K562 (cell line): ENCODE results near the gene SNRNP70. TPM values are rescaled to one million over a fixed set of nuclear protein-coding genes. Genes with fewer than 3 reads are reported as not detected.

ENCODE experiments used
- CBFA2T3 ChIP-seq: fragments of 450-650 bp; IDR thresholded peaks from 2 replicates; pipeline ENCODE4 v1.6.1; 2017
- CBX2 ChIP-seq: fragments of 200-600 bp; sonication (generic); IDR thresholded peaks from one replicate; pipeline ENCODE4 v1.6.1; 2012; ENCODE audit warnings: mild to moderate bottlenecking, low read length, inconsistent platforms; ENCODE audit not compliant: insufficient read depth, poor library complexity, severe bottlenecking
- KAT2B ChIP-seq: IDR thresholded peaks from one replicate; pipeline ENCODE4 v1.6.1; 2012; ENCODE audit warnings: low read depth, mild to moderate bottlenecking, control low read depth, inconsistent platforms, low read length, moderate library complexity
- KDM2B ChIP-seq: fragments of 250-450 bp; sonication (Bioruptor Pico); IDR thresholded peaks from 2 replicates; pipeline ENCODE4 v1.8.0; 2021; ENCODE audit warnings: mild to moderate bottlenecking, moderate library complexity
- LEF1 ChIP-seq: fragments of 450-650 bp; IDR thresholded peaks from 2 replicates; pipeline ENCODE4 v1.6.1; 2016; ENCODE audit warnings: mild to moderate bottlenecking
- POLR2H ChIP-seq: IDR thresholded peaks from 2 replicates; pipeline ENCODE4 v1.6.1; 2016; ENCODE audit warnings: missing genetic modification characterization, low read depth, mild to moderate bottlenecking, control low read depth, missing compliant biosample characterization, moderate library complexity
- RHOXF2B ChIP-seq: fragments of 250-450 bp; sonication (Bioruptor Pico); conservative IDR thresholded peaks from 2 replicates; pipeline ENCODE4 v1.5.1; 2021
- SIRT6 ChIP-seq: IDR thresholded peaks from one replicate; pipeline ENCODE4 v1.6.1; 2012; ENCODE audit warnings: low read depth, mild to moderate bottlenecking, control low read depth, inconsistent platforms, low read length, moderate library complexity
- SREBF1 ChIP-seq: fragments of 150-350 bp; IDR thresholded peaks from 2 replicates; pipeline ENCODE4 v1.6.1; 2014; ENCODE audit warnings: antibody characterized with exemption, low read depth, low read length, borderline replicate concordance
- STAT5B ChIP-seq: fragments of 250-450 bp; sonication (Bioruptor Pico); IDR thresholded peaks from 2 replicates; pipeline ENCODE4 v1.8.0; 2021; ENCODE audit warnings: mild to moderate bottlenecking, inconsistent platforms
- ZNF24 ChIP-seq: fragments of 450-650 bp; IDR thresholded peaks from 2 replicates; pipeline ENCODE4 v1.6.1; 2016
- ZNF57 ChIP-seq: fragments of 450-650 bp; formaldehyde crosslinking; IDR thresholded peaks from 2 replicates; pipeline ENCODE4 v1.4.0; 2020; ENCODE audit warnings: mild to moderate bottlenecking, moderate library complexity
- polyA plus RNA-seq, 8 experiments: library from polyadenylated mRNA; depleted of rRNA in 4 of 8; stranded (reverse) in 5 of 8; unstranded in 3 of 8; fragments of >200 nt; fragmentation: Nextera tagmentation in 2 of 8; fragmentation: Illumina TruSeq in 1 of 8; extraction: Ambion mirVana in 2 of 8; extraction: Trizol in 1 of 8; gene quantifications; 2 replicates each; pipeline versions ENCODE4 v1.2.1 to v1.2.3, GENCODE V29; 2011 to 2014; ENCODE audit warnings: inconsistent platforms in 1 of 8, missing spikeins in 1 of 8
- total RNA-seq, 7 experiments: library from RNA; depleted of rRNA in 6 of 7; stranded (reverse); fragments of >200 nt in 6 of 7; fragmentation: Illumina TruSeq in 2 of 7; extraction: Trizol in 2 of 7; gene quantifications; 2 replicates each; pipeline versions ENCODE4 v1.2.1 to v1.2.3, GENCODE V29; 2011 to 2021; ENCODE audit warnings: low replicate concordance in 1 of 7
- TF ChIP-seq, protein P1 (sequence below): fragments of 450-650 bp; IDR thresholded peaks from 2 replicates; pipeline ENCODE4 v1.6.1; 2017; ENCODE audit warnings: antibody characterized with exemption, mild to moderate bottlenecking
- TF ChIP-seq, protein P2 (sequence below): fragments of 450-650 bp; IDR thresholded peaks from 2 replicates; pipeline ENCODE4 v1.7.0; 2016; ENCODE audit warnings: borderline replicate concordance
- TF ChIP-seq, protein P3 (sequence below): IDR thresholded peaks from 2 replicates; pipeline ENCODE4 v1.6.1; 2012; ENCODE audit warnings: low read depth, low read length, improper control_type of control experiment, borderline replicate concordance
- TF ChIP-seq, protein P4 (sequence below), 2 experiments: fragments of 450-650 bp in 1 of 2; IDR thresholded peaks; 2 replicates each; pipeline ENCODE4 v1.6.1; 2011 to 2017; ENCODE audit warnings: low read depth in 2 of 2, antibody characterized with exemption in 1 of 2, borderline replicate concordance in 1 of 2, low read length in 1 of 2, mild to moderate bottlenecking in 1 of 2, mixed read lengths in 1 of 2; ENCODE audit not compliant: control insufficient read depth in 1 of 2

Gene SNRNP70
- total and polyA plus RNA-seq, 9 of the 15 experiments (the other 6 are each of a cell fraction or from before 2014, with no cell fraction given), result 2.8 to 496 (median 136) TPM

DNA sequence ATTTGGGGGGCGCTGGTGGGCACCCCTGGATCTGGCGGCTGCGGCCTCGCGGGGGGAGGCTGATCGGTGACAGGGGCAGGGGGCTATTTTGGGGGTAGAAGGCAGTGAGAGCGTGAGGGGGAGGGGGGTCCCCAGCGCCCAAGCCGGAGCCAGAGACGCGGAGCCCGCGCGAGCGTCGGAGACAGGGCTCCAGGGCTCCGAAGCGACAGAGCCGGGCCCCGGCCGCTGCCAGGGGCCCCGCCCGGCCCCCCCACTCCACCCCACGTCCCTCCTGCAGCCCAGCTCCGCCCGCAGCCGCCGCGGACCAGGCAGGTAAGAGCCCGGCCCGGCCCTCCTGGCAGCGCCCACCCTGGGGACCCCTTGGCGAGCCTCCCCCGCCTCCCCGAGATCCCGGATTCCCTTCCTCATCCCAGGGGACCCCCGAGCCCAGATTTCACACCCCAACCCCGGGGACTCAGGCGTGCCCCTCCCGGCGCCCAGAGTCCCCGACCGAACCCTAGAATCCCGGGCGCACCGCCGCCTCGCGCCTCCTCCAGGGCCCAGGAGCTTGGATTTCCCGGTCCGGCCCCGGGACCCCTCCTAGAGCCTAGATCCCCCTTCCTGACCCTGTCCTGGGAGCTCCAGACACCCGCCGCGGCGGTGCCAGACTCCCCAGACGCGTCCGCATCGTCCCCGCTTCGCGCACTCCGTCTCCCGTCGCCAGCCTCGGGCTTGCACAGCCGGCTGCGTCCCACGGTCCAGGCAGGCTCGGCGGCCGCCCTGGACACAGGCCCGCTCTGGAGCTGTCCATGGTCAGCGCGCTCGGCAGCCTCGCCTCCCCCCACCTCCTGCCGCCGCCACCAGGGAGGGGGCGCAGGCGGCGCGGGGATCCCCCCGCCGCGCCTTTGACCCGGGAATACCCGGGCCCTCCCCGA lies 34.4 kb downstream of the SNRNP70 start, which contains the start of gene PPFIA3 (continued):
- TF ChIP-seq KDM2B (CRISPR knock-in tag) (no peak), STAT5B (CRISPR knock-in tag) (no peak), RHOXF2B (CRISPR knock-in tag) (no peak), SIRT6 (no peak), ZNF57 (CRISPR knock-in tag) (no peak), KAT2B (no peak), LEF1 (no peak), CBX2 (no peak), ZNF24 (no peak), SREBF1 (no peak), CBFA2T3 (no peak), POLR2H (tag) (no peak)
- TF ChIP-seq, protein P1, sequence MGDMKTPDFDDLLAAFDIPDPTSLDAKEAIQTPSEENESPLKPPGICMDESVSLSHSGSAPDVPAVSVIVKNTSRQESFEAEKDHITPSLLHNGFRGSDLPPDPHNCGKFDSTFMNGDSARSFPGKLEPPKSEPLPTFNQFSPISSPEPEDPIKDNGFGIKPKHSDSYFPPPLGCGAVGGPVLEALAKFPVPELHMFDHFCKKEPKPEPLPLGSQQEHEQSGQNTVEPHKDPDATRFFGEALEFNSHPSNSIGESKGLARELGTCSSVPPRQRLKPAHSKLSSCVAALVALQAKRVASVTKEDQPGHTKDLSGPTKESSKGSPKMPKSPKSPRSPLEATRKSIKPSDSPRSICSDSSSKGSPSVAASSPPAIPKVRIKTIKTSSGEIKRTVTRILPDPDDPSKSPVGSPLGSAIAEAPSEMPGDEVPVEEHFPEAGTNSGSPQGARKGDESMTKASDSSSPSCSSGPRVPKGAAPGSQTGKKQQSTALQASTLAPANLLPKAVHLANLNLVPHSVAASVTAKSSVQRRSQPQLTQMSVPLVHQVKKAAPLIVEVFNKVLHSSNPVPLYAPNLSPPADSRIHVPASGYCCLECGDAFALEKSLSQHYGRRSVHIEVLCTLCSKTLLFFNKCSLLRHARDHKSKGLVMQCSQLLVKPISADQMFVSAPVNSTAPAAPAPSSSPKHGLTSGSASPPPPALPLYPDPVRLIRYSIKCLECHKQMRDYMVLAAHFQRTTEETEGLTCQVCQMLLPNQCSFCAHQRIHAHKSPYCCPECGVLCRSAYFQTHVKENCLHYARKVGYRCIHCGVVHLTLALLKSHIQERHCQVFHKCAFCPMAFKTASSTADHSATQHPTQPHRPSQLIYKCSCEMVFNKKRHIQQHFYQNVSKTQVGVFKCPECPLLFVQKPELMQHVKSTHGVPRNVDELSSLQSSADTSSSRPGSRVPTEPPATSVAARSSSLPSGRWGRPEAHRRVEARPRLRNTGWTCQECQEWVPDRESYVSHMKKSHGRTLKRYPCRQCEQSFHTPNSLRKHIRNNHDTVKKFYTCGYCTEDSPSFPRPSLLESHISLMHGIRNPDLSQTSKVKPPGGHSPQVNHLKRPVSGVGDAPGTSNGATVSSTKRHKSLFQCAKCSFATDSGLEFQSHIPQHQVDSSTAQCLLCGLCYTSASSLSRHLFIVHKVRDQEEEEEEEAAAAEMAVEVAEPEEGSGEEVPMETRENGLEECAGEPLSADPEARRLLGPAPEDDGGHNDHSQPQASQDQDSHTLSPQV, result no peak
- TF ChIP-seq, protein P2, sequence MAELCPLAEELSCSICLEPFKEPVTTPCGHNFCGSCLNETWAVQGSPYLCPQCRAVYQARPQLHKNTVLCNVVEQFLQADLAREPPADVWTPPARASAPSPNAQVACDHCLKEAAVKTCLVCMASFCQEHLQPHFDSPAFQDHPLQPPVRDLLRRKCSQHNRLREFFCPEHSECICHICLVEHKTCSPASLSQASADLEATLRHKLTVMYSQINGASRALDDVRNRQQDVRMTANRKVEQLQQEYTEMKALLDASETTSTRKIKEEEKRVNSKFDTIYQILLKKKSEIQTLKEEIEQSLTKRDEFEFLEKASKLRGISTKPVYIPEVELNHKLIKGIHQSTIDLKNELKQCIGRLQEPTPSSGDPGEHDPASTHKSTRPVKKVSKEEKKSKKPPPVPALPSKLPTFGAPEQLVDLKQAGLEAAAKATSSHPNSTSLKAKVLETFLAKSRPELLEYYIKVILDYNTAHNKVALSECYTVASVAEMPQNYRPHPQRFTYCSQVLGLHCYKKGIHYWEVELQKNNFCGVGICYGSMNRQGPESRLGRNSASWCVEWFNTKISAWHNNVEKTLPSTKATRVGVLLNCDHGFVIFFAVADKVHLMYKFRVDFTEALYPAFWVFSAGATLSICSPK, result no peak
- TF ChIP-seq, protein P3, sequence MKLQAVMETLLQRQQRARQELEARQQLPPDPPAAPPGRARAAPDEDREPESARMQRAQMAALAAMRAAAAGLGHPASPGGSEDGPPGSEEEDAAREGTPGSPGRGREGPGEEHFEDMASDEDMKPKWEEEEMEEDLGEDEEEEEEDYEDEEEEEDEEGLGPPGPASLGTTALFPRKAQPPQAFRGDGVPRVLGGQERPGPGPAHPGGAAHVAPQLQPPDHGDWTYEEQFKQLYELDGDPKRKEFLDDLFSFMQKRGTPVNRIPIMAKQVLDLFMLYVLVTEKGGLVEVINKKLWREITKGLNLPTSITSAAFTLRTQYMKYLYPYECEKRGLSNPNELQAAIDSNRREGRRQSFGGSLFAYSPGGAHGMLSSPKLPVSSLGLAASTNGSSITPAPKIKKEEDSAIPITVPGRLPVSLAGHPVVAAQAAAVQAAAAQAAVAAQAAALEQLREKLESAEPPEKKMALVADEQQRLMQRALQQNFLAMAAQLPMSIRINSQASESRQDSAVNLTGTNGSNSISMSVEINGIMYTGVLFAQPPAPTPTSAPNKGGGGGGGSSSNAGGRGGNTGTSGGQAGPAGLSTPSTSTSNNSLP, result no peak
- TF ChIP-seq, protein P4, sequence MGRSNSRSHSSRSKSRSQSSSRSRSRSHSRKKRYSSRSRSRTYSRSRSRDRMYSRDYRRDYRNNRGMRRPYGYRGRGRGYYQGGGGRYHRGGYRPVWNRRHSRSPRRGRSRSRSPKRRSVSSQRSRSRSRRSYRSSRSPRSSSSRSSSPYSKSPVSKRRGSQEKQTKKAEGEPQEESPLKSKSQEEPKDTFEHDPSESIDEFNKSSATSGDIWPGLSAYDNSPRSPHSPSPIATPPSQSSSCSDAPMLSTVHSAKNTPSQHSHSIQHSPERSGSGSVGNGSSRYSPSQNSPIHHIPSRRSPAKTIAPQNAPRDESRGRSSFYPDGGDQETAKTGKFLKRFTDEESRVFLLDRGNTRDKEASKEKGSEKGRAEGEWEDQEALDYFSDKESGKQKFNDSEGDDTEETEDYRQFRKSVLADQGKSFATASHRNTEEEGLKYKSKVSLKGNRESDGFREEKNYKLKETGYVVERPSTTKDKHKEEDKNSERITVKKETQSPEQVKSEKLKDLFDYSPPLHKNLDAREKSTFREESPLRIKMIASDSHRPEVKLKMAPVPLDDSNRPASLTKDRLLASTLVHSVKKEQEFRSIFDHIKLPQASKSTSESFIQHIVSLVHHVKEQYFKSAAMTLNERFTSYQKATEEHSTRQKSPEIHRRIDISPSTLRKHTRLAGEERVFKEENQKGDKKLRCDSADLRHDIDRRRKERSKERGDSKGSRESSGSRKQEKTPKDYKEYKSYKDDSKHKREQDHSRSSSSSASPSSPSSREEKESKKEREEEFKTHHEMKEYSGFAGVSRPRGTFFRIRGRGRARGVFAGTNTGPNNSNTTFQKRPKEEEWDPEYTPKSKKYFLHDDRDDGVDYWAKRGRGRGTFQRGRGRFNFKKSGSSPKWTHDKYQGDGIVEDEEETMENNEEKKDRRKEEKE (IDR thresholded peaks at IDR 0.05; ENCODE audit: borderline replicate concordance in 1 of 2, control insufficient read depth in 1 of 2, low read depth in 2 of 2, low read length in 1 of 2), result no peak
